WTC11 (cell line): Measurements from ENCODE around the gene ECM1.

Source experiments
- CBFB ChIP-seq: sonication (generic); formaldehyde crosslinking; IDR thresholded peaks from 2 replicates; pipeline ENCODE4 v1.8.1; 2022; ENCODE audit warnings: mild to moderate bottlenecking, low read depth, missing genetic modification reagents
- FOXP1 ChIP-seq: sonication (generic); formaldehyde crosslinking; IDR thresholded peaks from 2 replicates; pipeline ENCODE4 v1.8.0; 2022; ENCODE audit warnings: missing genetic modification reagents, mild to moderate bottlenecking, moderate library complexity, borderline replicate concordance
- JAZF1 ChIP-seq: fragments of 250-450 bp; sonication (Bioruptor Pico); IDR thresholded peaks from 2 replicates; pipeline ENCODE4 v1.9.0; 2021; ENCODE audit warnings: moderate library complexity, mild to moderate bottlenecking, inconsistent platforms
- MXD4 ChIP-seq: fragments of 250-450 bp; sonication (Bioruptor Pico); IDR thresholded peaks from 2 replicates; pipeline ENCODE4 v1.8.0; 2021; ENCODE audit warnings: mild to moderate bottlenecking, moderate library complexity, borderline replicate concordance
- NR2C2 ChIP-seq: sonication (generic); formaldehyde crosslinking; IDR thresholded peaks from 2 replicates; pipeline ENCODE4 v1.8.0; 2022; ENCODE audit warnings: mild to moderate bottlenecking, missing genetic modification reagents
- SMAD3 ChIP-seq: sonication (generic); formaldehyde crosslinking; IDR thresholded peaks from 2 replicates; pipeline ENCODE4 v1.8.0; 2022; ENCODE audit warnings: missing genetic modification reagents, mild to moderate bottlenecking, borderline replicate concordance
- TP53 ChIP-seq: sonication (generic); formaldehyde crosslinking; IDR thresholded peaks from 2 replicates; pipeline ENCODE4 v1.8.1; 2023; ENCODE audit warnings: mild to moderate bottlenecking, missing genetic modification reagents
- TF ChIP-seq, protein P1 (sequence below): fragments of 200-600 bp; IDR thresholded peaks from 2 replicates; pipeline ENCODE4 v1.8.0; 2022; ENCODE audit warnings: antibody characterized with exemption
- TF ChIP-seq, protein P2 (sequence below): sonication (generic); formaldehyde crosslinking; IDR thresholded peaks from 2 replicates; pipeline ENCODE4 v1.8.0; 2023; ENCODE audit warnings: missing genetic modification reagents, mild to moderate bottlenecking, borderline replicate concordance

DNA sequence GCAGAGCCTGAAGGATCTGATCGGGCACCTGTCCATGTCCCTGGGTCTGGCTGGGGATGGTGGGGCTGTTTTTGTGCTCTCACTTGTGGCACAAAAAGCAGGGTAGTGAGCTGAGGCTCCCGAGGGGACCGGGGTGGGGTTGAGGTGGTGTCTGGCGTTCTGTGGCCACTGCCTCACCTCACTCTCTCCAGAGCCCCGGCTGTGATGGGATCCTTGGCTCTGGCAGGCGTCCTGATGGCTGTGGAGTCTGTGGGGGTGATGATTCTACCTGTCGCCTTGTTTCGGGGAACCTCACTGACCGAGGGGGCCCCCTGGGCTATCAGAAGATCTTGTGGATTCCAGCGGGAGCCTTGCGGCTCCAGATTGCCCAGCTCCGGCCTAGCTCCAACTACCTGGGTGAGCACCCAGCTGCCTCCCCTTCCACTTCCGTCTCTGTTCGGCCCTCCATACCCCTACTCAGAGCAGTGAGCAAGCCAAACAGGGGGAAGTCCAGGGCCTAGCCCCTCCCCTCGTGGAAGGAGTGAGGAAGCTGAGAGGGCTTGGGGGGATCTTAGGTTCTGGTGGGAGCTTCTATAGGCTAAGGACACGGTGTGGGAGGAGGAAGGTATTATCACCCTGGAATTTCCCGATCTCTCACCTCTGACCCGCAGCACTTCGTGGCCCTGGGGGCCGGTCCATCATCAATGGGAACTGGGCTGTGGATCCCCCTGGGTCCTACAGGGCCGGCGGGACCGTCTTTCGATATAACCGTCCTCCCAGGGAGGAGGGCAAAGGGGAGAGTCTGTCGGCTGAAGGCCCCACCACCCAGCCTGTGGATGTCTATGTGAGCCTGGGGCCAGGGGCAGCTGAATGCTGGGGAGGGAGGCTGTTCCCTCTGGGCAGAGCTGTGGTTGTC lies 48.3 kb downstream of the ECM1 start:
- TF ChIP-seq, protein P1, sequence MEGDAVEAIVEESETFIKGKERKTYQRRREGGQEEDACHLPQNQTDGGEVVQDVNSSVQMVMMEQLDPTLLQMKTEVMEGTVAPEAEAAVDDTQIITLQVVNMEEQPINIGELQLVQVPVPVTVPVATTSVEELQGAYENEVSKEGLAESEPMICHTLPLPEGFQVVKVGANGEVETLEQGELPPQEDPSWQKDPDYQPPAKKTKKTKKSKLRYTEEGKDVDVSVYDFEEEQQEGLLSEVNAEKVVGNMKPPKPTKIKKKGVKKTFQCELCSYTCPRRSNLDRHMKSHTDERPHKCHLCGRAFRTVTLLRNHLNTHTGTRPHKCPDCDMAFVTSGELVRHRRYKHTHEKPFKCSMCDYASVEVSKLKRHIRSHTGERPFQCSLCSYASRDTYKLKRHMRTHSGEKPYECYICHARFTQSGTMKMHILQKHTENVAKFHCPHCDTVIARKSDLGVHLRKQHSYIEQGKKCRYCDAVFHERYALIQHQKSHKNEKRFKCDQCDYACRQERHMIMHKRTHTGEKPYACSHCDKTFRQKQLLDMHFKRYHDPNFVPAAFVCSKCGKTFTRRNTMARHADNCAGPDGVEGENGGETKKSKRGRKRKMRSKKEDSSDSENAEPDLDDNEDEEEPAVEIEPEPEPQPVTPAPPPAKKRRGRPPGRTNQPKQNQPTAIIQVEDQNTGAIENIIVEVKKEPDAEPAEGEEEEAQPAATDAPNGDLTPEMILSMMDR, result no peak
- TF ChIP-seq CBFB (CRISPR knock-in tag) (no peak), NR2C2 (CRISPR knock-in tag) (no peak), MXD4 (CRISPR knock-in tag) (no peak), FOXP1 (CRISPR knock-in tag) (no peak), JAZF1 (no peak), SMAD3 (CRISPR knock-in tag) (no peak), TP53 (CRISPR knock-in tag) (no peak)
- TF ChIP-seq, protein P2, sequence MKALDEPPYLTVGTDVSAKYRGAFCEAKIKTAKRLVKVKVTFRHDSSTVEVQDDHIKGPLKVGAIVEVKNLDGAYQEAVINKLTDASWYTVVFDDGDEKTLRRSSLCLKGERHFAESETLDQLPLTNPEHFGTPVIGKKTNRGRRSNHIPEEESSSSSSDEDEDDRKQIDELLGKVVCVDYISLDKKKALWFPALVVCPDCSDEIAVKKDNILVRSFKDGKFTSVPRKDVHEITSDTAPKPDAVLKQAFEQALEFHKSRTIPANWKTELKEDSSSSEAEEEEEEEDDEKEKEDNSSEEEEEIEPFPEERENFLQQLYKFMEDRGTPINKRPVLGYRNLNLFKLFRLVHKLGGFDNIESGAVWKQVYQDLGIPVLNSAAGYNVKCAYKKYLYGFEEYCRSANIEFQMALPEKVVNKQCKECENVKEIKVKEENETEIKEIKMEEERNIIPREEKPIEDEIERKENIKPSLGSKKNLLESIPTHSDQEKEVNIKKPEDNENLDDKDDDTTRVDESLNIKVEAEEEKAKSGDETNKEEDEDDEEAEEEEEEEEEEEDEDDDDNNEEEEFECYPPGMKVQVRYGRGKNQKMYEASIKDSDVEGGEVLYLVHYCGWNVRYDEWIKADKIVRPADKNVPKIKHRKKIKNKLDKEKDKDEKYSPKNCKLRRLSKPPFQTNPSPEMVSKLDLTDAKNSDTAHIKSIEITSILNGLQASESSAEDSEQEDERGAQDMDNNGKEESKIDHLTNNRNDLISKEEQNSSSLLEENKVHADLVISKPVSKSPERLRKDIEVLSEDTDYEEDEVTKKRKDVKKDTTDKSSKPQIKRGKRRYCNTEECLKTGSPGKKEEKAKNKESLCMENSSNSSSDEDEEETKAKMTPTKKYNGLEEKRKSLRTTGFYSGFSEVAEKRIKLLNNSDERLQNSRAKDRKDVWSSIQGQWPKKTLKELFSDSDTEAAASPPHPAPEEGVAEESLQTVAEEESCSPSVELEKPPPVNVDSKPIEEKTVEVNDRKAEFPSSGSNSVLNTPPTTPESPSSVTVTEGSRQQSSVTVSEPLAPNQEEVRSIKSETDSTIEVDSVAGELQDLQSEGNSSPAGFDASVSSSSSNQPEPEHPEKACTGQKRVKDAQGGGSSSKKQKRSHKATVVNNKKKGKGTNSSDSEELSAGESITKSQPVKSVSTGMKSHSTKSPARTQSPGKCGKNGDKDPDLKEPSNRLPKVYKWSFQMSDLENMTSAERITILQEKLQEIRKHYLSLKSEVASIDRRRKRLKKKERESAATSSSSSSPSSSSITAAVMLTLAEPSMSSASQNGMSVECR (CRISPR knock-in tag), result no peak
